BLaER1 (cell line): ENCODE data around the gene C1QTNF4.
"Not testable (repeated sequence)": the region's sequence is repeated elsewhere in the genome, so short reads cannot be mapped to it uniquely, and the experiment has no call there.

Experiments used
- H3K27ac ChIP-seq: shearing (Covaris generic); formaldehyde crosslinking; 2 replicates; pipeline ENCODE4 v1.8.1; 2022
- H3K27me3 ChIP-seq: shearing (Covaris generic); formaldehyde crosslinking; 2 replicates; pipeline ENCODE4 v1.8.1; 2022
- H3K36me3 ChIP-seq: shearing (Covaris generic); formaldehyde crosslinking; 2 replicates; pipeline ENCODE4 v1.8.1; 2022
- H3K4me1 ChIP-seq: shearing (Covaris generic); formaldehyde crosslinking; 2 replicates; pipeline ENCODE4 v1.8.1; 2022
- H3K4me2 ChIP-seq: shearing (Covaris generic); formaldehyde crosslinking; 2 replicates; pipeline ENCODE4 v1.8.1; 2022
- H3K4me3 ChIP-seq: shearing (Covaris generic); formaldehyde crosslinking; 2 replicates; pipeline ENCODE4 v1.8.1; 2022
- H3K9ac ChIP-seq: shearing (Covaris generic); formaldehyde crosslinking; 2 replicates; pipeline ENCODE4 v1.8.1; 2022
- H3K9me3 ChIP-seq: shearing (Covaris generic); formaldehyde crosslinking; 2 replicates; pipeline ENCODE4 v1.8.1; 2022
- H4K20me1 ChIP-seq: shearing (Covaris generic); formaldehyde crosslinking; 2 replicates; pipeline ENCODE4 v1.8.1; 2022
- Cebpa-rat ChIP-seq: shearing (Covaris generic); IDR thresholded peaks from 2 replicates; pipeline ENCODE4 v1.8.1; 2022

C1QTNF4 gene

DNA sequence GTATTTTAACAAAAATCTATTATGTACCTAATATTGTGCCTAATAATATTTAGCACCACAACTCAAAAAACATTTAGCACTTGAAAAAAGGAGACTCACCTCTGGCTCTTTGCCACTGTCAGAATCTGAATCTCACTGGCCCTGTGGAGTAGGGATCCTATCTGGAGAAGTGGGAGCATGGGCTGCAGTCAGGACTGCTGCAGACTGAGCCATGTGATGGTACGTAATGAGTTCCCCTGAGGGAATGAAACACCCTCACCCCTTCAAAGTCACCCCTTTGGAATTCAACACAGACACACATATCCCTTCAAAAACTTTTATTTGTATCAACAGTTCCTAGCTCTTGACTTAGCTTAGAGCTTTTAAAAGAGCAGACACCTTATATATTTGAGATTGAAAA is 22.3 kb downstream of the C1QTNF4 start:
- Histone ChIP-seq H3K27ac (no peak overlapping the region), H3K4me3 (no peak overlapping the region), H3K27me3 (no peaks in the 10 kb centered on the region), H4K20me1 (peaks cover 55% of the 10 kb centered on the region), H3K36me3 (peaks cover 92% of the 10 kb centered on the region), H3K9ac (no peak overlapping the region; the same call in 1 of the 2 replicates), H3K4me1 (peaks cover 12% of the 10 kb centered on the region), H3K9me3 (no peaks in the 10 kb centered on the region), H3K4me2 (no peak overlapping the region)
- no peak for TF ChIP-seq Cebpa-rat

GRCh38 chr11:47571357-47571729 is 22.9 kb downstream of the C1QTNF4 start:
- peaks cover 86% of the 10 kb centered on the region for H3K36me3 ChIP-seq

GRCh38 chr11:47570651-47571356 is 23.4 kb downstream of the C1QTNF4 start:
- TF ChIP-seq Cebpa-rat, result no peak
- H3K4me3 ChIP-seq, result no peak overlapping the region
- H3K27me3 ChIP-seq, result no peaks in the 10 kb centered on the region
- H3K4me2 ChIP-seq, result no peak overlapping the region
- no peak overlapping the region for H3K27ac ChIP-seq
- H3K9me3 ChIP-seq, result no peaks in the 10 kb centered on the region
- H4K20me1 ChIP-seq, result peaks cover 55% of the 10 kb centered on the region
- no peak overlapping the region for H3K9ac ChIP-seq
- H3K4me1 ChIP-seq, result peaks cover 14% of the 10 kb centered on the region
- peaks cover 81% of the 10 kb centered on the region for H3K36me3 ChIP-seq

More at GRCh38 chr11:47571357-47571729, 22.9 kb downstream of the C1QTNF4 start:
- Histone ChIP-seq H3K9me3 (no peaks in the 10 kb centered on the region), H3K27me3 (no peaks in the 10 kb centered on the region), H3K4me1 (peaks cover 12% of the 10 kb centered on the region), H3K27ac (no peak overlapping the region), H3K4me2 (no peak overlapping the region), H3K4me3 (no peak overlapping the region), H3K9ac (no peak overlapping the region), H4K20me1 (peaks cover 55% of the 10 kb centered on the region)
- no peak for TF ChIP-seq Cebpa-rat

- H3K27ac ChIP-seq, result no peak overlapping the region
- H3K4me3 ChIP-seq, result no peak overlapping the region
- peaks cover 52% of the 10 kb centered on the region for H4K20me1 ChIP-seq
- peaks cover 69% of the 10 kb centered on the region for H3K36me3 ChIP-seq
- H3K4me1 ChIP-seq, result peaks cover 20% of the 10 kb centered on the region
- no peaks in the 10 kb centered on the region for H3K9me3 ChIP-seq
- no peak overlapping the region for H3K4me2 ChIP-seq
- H3K27me3 ChIP-seq, result no peaks in the 10 kb centered on the region
- TF ChIP-seq Cebpa-rat, result no peak
- no peak overlapping the region for H3K9ac ChIP-seq
These were observed 24.6 kb downstream of the C1QTNF4 start for GRCh38 chr11:47569646-47570045.

DNA sequence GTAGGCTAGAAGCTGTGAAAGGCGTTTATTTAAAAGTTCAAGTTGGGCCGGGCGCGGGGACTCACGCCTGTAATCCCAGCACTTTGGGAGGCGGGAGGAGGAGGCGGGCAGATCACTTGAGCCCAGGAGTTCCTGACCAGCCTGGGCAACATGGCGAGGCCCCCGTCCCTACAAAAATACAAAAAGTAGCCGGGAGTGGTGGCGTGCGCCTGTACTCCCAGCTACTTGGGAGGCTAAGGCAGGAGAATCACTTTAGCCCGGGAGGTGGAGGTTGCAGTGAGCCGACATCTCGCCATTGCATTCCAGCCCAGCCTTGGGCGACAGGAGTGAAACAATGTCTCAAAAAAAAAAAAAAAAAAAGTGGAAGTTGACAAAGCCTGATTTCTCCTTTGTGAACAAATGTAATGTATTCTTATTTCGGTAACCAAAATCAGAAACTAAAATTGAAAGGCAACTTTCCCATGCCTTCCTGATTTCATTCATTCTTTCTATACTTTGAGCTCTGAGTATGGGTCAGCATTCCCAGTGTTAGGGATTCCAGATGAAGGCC is 28.0 kb downstream of the C1QTNF4 start:
- peaks cover 25% of the 10 kb centered on the region for H3K4me1 ChIP-seq
- no peaks in the 10 kb centered on the region for H3K9me3 ChIP-seq
- H3K4me3 ChIP-seq, result peak overlapping the region; percentile 83
- no peaks in the 10 kb centered on the region for H3K27me3 ChIP-seq
- H3K36me3 ChIP-seq, result peaks cover 35% of the 10 kb centered on the region
- peak overlapping the region; percentile 93 for H3K4me2 ChIP-seq
- H4K20me1 ChIP-seq, result peaks cover 19% of the 10 kb centered on the region
- peak overlapping the region; percentile 89 for H3K27ac ChIP-seq
- TF ChIP-seq Cebpa-rat, result no peak
- peak overlapping the region; percentile 92 for H3K9ac ChIP-seq

DNA sequence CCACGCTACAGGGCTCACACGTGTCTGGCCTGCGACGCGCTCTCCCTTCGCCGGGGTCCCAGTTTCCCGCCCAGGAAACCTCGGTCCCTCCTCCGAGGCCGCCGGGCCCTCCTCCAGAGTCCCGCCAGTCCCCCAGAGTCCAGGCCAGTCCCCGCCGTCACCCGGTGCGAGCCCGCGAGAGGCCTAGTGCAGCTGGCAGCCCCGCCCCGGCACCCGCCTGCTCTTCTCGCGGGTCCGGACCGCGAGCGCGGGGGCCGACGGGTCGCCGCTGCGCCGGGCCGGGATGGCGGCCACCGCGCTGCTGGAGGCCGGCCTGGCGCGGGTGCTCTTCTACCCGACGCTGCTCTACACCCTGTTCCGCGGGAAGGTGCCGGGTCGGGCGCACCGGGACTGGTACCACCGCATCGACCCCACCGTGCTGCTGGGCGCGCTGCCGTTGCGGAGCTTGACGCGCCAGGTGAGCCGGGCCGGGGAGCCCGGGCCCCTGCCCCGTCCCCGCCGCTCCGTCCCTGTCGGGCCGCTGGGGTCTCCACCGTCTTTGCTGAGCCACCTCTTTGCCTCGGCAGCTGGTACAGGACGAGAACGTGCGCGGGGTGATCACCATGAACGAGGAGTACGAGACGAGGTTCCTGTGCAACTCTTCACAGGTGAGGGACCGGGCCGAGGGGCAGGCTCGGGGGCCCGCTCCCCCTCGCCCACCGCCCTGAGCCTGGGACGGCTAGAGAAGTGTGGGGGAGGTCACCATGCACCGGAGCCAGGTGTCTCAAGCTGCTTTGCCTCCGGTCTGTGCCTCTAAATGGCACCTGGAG is 28.7 kb downstream of the C1QTNF4 start, which contains the start of gene PTPMT1:
TSS of gene PTPMT1 (plus strand) at position 260 of the 809 bp plus-strand sequence. CDS start at position 284, 24 bp downstream.
- no peak for TF ChIP-seq Cebpa-rat
- H3K4me2 ChIP-seq, result peak within 1 kb of the TSS; percentile 93
- H3K9ac ChIP-seq, result peak within 1 kb of the TSS; percentile 92
- peak within 1 kb of the TSS; percentile 83 for H3K4me3 ChIP-seq
- H3K27ac ChIP-seq, result peak within 1 kb of the TSS; percentile 89
- H3K9me3 ChIP-seq, result no peaks in the 10 kb centered on the region
- peaks cover 12% of the 10 kb centered on the region for H4K20me1 ChIP-seq
- H3K4me1 ChIP-seq, result peaks cover 25% of the 10 kb centered on the region
- peaks cover 28% of the 10 kb centered on the region for H3K36me3 ChIP-seq
- no peaks in the 10 kb centered on the region for H3K27me3 ChIP-seq

DNA sequence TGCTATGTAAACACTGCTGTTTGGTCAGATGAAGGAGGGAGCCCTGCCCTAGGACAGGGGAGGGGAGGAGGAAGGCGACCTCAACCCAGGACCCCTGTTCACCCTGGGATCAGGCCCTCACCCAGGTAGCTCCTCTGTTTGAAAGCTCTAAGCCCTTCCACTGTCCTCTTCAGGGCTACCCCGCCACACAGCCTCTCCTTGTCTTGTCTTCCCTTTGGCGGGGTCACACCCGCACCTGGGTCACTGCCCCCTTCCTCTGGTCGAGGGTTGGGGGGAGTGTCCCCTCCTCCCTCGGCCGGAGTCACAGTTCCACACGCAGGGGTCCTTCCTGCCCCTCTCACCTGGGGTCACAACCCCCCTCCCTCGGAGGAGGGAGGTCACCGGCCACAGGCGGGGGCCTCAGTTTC is 29.3 kb downstream of the C1QTNF4 start:
- peak overlapping the region; percentile 89 for H3K27ac ChIP-seq
- no peaks in the 10 kb centered on the region for H3K9me3 ChIP-seq
- peaks cover 25% of the 10 kb centered on the region for H3K4me1 ChIP-seq
- no peak for TF ChIP-seq Cebpa-rat
- peak overlapping the region; percentile 92 for H3K9ac ChIP-seq
- H3K36me3 ChIP-seq, result peaks cover 22% of the 10 kb centered on the region
- H3K4me3 ChIP-seq, result peak overlapping the region; percentile 83
- H4K20me1 ChIP-seq, result peaks cover 6% of the 10 kb centered on the region
- H3K4me2 ChIP-seq, result peak overlapping the region; percentile 93
- H3K27me3 ChIP-seq, result no peaks in the 10 kb centered on the region

DNA sequence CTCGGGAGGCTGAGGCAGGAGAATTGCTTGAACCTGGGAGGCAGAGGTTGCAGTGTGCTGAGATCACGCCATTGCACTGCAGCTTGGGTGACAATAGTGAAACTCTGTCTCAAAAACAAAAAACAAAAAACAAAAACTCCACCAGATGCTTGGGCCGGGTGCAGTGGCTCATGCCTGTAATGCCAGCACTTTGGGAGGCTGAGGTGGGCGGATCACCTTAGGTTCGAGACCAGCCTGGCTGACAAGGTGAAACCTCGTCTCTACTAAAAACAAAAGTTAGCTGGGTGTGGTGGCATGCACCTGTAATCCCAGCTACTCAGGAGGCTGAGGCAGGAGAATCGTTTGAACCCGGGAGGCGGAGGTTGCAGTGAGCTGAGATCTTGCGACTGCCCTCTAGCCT is 29.8 kb downstream of the C1QTNF4 start:
- H3K27me3 ChIP-seq, H4K20me1 ChIP-seq, H3K9me3 ChIP-seq, H3K27ac ChIP-seq: not testable (repeated sequence)
- H3K36me3 ChIP-seq, result peaks cover 17% of the 10 kb centered on the region
- peak overlapping the region; percentile 83 for H3K4me3 ChIP-seq
- H3K4me1 ChIP-seq, result peaks cover 25% of the 10 kb centered on the region
- H3K4me2 ChIP-seq, result peak overlapping the region; percentile 93
- peak overlapping the region; percentile 92 for H3K9ac ChIP-seq

- not testable (repeated sequence) for H3K27ac ChIP-seq, H3K27me3 ChIP-seq, H3K36me3 ChIP-seq, H3K4me3 ChIP-seq, H4K20me1 ChIP-seq, H3K9me3 ChIP-seq, H3K9ac ChIP-seq, H3K4me2 ChIP-seq
- peaks cover 25% of the 10 kb centered on the region for H3K4me1 ChIP-seq
These were observed 31.8 kb downstream of the C1QTNF4 start for GRCh38 chr11:47562393-47562792.

- H3K4me1 ChIP-seq, result peaks cover 11% of the 10 kb centered on the region
- H3K36me3 ChIP-seq, result 0 out of 2 replicates have a peak, but pooled peaks cover 4% of the 10 kb centered on the region
- no peaks in the 10 kb centered on the region for H3K9me3 ChIP-seq
- no peak overlapping the region for H3K9ac ChIP-seq
- TF ChIP-seq Cebpa-rat, result no peak
- no peak overlapping the region for H3K27ac ChIP-seq
- no peaks in the 10 kb centered on the region for H3K27me3 ChIP-seq
- no peaks in the 10 kb centered on the region for H4K20me1 ChIP-seq
- no peak overlapping the region for H3K4me3 ChIP-seq
- no peak overlapping the region for H3K4me2 ChIP-seq
These were observed 33.8 kb downstream of the C1QTNF4 start for GRCh38 chr11:47560426-47560825.
